CD1c-positive myeloid dendritic cell (primary cell): Measurements from ENCODE around the gene CYP4V2.
"Not testable (repeated sequence)": the region's sequence is repeated elsewhere in the genome, so short reads cannot be mapped to it uniquely, and the experiment has no call there.

Experiments
- DNase-seq: peaks from one replicate; pipeline ENCODE4 v3.0.0-alpha.2; 2016; ENCODE audit errors: extremely low spot score

Gene CYP4V2

DNA sequence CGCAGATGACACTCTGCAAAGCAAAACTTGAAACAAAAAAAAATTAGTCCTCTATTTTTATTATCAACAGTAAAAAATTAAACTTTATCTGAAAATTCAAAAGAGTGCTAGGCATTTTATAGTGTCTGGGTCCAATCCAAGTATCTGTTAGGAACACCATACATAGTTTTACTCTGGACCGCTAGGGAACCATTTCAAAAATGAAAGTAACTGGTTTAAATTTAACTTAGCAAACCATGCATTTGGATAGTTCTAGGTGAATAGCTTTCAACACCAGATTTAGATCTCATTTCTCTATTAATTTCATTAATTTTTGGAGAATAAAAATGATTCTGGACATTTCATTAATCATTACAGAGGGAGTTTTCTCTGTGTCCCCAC lies 37.1 kb downstream of the CYP4V2 start:
- no peak for DNase-seq

DNA sequence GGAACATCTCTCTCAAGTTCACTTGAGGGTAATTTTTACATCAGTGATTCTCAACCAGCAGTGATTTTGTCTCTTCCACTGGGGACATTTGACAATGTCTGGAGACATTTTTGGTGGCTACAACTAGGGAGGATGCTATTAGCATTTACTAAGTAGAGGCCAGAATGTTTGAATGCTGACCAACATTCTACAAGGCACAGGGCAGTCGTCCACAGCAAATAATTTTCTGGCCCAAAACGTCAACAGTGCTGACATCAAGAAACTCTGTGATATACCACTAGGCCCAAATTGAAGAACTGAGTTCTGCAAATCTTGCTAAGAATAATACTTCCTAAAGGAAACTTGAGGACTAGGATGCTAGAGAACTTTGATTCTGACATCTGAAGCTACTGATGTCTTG lies 43.0 kb downstream of the CYP4V2 start:
- DNase-seq: no peak

- DNase-seq: no peak
Measured at GRCh38 chr4:186236126-186236525, 44.8 kb downstream of the CYP4V2 start.

GRCh38 chr4:186240452-186240847 lies 49.1 kb downstream of the CYP4V2 start:
- DNase-seq: no peak

GRCh38 chr4:186240848-186241491 lies 49.6 kb downstream of the CYP4V2 start:
- DNase-seq: no peak

DNA sequence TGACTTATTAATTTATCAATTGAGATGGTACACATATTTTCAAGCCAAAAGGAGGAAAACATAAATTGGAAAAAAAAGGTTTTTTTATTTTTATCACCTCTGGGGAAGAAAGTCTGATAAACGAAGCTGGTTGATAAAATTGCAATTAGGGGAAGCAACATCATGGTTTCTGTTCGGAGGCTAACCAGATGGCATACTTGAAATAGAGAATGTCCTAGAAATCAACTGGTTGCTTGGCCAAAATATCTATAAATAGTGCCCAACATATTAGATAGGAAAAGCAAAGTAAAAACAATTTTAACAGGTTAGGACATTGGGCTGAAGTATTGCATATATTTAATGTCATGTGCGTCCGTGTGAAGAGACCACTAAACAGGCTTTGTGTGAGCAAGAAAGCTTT lies 50.2 kb downstream of the CYP4V2 start:
- no peak for DNase-seq

GRCh38 chr4:186242031-186242430 lies 50.7 kb downstream of the CYP4V2 start:
- not testable (repeated sequence) for DNase-seq

DNA sequence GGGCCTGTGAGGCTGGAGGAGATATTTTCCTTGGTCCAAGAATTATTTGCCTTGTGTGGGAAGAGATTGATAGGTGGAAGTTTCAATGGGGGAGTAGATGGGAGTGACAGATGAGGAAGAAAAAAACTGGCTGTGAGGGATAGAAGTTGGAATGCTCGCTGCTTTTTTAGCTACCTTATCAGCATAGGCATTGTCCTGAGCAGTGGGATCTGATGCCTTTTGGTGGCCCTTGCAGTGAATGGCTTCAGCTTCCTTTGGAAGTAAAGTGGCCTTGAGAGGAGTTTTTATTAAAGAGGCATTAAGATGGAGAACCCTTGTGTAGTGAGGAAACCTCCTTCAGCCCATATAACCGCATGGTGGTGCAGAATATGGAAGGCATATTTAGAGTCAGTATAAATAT lies 52.0 kb downstream of the CYP4V2 start:
- no peak for DNase-seq

DNA sequence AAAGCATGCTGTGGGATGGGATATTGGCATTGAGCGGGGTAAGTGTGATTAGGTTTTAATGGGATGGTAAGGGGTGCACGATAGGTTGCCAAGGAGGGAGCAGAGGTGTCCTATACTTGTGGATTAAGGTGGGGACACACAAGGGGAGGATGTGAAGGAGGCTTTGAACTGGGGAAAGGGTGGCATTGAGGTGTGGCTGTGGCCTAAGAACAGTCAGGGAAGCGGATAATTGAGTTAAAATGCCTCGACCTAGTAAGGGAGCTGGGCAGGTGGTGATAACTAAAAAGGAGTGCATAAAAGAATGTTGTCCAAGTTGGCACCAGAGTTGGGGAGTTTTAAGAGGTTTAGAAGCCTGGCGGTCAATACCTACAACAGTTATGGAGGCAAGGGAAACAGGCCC lies 53.5 kb downstream of the CYP4V2 start:
- DNase-seq: no peak

DNA sequence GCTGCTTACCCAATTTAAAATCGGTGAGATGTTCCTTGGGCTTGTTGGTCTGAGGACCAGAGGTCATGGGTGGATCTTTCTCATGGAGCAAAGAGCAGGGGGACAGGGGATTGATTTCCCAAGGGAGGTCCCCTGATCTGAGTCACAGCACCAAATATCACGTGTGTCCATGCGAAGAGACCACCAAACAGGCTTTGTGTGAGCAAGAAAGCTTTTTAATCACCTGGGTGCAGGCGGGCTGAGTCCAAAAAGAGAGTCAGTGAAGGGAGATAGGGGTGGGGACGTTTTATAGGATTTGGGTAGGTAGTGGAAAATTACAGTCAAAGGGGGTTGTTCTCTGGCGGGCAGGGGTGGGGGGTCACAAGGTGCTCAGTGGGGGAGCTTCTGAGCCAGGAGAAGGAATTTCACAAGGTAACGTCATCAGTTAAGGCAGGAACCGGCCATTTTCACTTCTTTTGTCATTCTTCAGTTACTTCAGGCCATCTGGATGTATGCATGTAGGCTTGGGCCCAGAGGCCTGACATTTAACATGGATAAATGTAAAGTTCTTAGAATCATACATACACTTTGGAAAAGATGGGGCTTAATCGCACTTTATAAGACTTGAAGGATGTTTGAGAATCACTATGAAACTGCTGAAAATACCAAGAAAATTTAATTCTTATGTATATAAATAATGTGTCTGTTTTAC lies 55.8 kb downstream of the CYP4V2 start:
- not testable (repeated sequence) for DNase-seq

DNA sequence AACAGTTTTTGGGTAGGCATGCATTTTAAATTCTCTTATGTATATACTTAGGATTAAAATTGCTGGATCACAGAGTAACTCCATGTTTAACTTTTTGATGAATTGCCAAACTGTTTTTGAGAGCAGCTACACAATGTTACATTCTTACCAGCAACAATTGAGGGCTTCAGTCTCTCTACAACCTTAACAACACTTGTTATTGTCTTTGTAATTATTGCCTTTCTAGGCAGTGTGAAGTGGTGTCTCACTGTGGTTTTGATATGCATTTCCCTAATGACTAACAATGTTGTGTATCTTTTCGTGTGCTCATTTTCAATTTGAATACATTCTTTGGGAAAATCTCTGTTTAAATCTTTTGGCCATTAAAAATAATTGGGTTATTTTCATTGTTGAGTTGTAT lies 57.3 kb downstream of the CYP4V2 start:
- no peak for DNase-seq

GRCh38 chr4:186249785-186250754 lies 58.7 kb downstream of the CYP4V2 start:
- DNase-seq: no peak

DNA sequence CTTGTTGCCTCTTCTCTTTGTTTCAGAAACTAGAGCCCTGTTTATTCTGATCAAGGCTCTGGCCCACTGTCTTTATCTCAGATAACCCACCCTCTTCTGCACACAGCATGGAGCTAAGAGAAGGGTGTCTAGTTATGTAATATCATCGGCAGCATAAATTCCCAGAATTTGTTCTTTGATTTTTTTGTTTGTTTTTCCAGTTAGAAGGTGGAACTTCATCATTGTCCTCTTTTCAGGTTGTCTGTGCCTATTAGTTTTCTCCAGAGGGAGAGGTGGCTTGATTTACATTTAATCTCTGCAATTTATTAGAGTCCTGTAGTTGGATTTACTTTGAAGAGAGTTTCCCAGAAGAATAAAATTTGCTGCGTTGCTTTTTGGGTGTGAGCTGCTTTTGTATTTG lies 59.4 kb downstream of the CYP4V2 start:
- no peak for DNase-seq

- no peak for DNase-seq
Measured at GRCh38 chr4:186255122-186255521, 63.8 kb downstream of the CYP4V2 start.

GRCh38 chr4:186258216-186258811 lies 66.9 kb downstream of the CYP4V2 start:
- no peak for DNase-seq

DNA sequence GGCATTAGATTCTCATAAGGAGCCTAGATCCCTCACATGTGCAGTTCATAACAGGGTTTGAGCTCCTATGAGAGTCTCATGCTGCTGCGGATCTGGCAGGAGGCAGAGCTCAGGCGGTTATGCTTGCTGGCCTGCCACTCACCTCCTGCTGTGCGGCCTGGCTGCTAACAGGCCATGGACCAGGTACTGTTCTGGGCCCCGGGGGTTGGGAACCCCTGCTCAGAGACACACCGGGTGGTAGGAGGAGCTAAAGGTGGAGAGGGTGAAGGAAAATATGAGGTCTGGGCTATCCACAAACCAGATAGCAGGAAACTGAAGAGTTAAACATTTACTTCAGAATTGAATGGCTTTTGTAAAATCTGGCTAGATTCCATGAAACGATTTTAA lies 68.7 kb downstream of the CYP4V2 start:
- no peak for DNase-seq
